Right atrium auricular region (tissue), 2 donors: ENCODE results near the gene GJB5. TPM values are rescaled to one million over a fixed set of nuclear protein-coding genes. Genes with fewer than 3 reads are reported as not detected.

Experiments used
- DNase-seq: peaks from one replicate; pipeline ENCODE4 v3.0.0-alpha.2; 2019; ENCODE audit warnings: low spot score
- H3K27ac ChIP-seq, 2 donors: fragments of 200-600 bp; sonication (generic); 1 replicate in 1 of 2; 2 replicates in 1 of 2; pipeline ENCODE4 v1.5.1; 2016 to 2019
- H3K27me3 ChIP-seq, 2 donors: fragments of 200-600 bp; sonication (generic); one replicate each; pipeline versions ENCODE4 v1.5.1 to v1.6.0; 2017 to 2019
- H3K36me3 ChIP-seq: fragments of 200-600 bp; sonication (generic); one replicate; pipeline ENCODE4 v1.5.1; 2016
- H3K4me1 ChIP-seq, 2 donors: fragments of 200-600 bp; sonication (generic); one replicate each; pipeline versions ENCODE4 v1.5.1 to v1.6.0; 2017 to 2019
- H3K4me3 ChIP-seq, 2 donors: fragments of 200-600 bp; sonication (generic); 1 replicate in 1 of 2; 2 replicates in 1 of 2; pipeline ENCODE4 v1.5.1; 2017 to 2019; ENCODE audit warnings: mild to moderate bottlenecking in 1 of 2, moderate library complexity in 1 of 2
- H3K9me3 ChIP-seq, 2 donors: fragments of 200-600 bp; sonication (generic); one replicate each; pipeline ENCODE4 v1.5.1; 2019
- total RNA-seq, 2 donors: library from RNA; depleted of rRNA; stranded (reverse); fragments of >200 nt; gene quantifications; one replicate each; pipeline ENCODE4 v1.1.0, GENCODE V29; 2016
- TF ChIP-seq, protein P1 (sequence below), 2 donors: fragments of 200-600 bp; sonication (generic); IDR thresholded peaks; one replicate each; pipeline ENCODE4 v1.5.1; 2019; ENCODE audit warnings: antibody characterized with exemption in 2 of 2

GJB5 gene
- total RNA-seq, 2 donors from 2014 or later: not detected

- H3K9me3 ChIP-seq: no peaks in the 10 kb centered on the region
- TF ChIP-seq, protein P1, sequence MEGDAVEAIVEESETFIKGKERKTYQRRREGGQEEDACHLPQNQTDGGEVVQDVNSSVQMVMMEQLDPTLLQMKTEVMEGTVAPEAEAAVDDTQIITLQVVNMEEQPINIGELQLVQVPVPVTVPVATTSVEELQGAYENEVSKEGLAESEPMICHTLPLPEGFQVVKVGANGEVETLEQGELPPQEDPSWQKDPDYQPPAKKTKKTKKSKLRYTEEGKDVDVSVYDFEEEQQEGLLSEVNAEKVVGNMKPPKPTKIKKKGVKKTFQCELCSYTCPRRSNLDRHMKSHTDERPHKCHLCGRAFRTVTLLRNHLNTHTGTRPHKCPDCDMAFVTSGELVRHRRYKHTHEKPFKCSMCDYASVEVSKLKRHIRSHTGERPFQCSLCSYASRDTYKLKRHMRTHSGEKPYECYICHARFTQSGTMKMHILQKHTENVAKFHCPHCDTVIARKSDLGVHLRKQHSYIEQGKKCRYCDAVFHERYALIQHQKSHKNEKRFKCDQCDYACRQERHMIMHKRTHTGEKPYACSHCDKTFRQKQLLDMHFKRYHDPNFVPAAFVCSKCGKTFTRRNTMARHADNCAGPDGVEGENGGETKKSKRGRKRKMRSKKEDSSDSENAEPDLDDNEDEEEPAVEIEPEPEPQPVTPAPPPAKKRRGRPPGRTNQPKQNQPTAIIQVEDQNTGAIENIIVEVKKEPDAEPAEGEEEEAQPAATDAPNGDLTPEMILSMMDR (IDR thresholded peaks at IDR 0.05): no peak
- H3K4me3 ChIP-seq: peak overlapping the region in 1 of 2 donors; percentile 37
- peaks cover 11 to 20% of the 10 kb centered on the region in 2 donors for H3K27me3 ChIP-seq
- H3K4me1 ChIP-seq: peaks cover 0 to 18% of the 10 kb centered on the region in 2 donors
- H3K27ac ChIP-seq: no peak overlapping the region
- no peak for DNase-seq
- H3K36me3 ChIP-seq: no peaks in the 10 kb centered on the region
Observed at GRCh38 chr1:34781844-34782391, 27.1 kb downstream of the GJB5 start.

- H3K27ac ChIP-seq: no peak overlapping the region
- no peak for DNase-seq
- H3K9me3 ChIP-seq: no peaks in the 10 kb centered on the region
- peaks cover 11 to 20% of the 10 kb centered on the region in 2 donors for H3K27me3 ChIP-seq
- H3K4me1 ChIP-seq: peaks cover 0 to 18% of the 10 kb centered on the region in 2 donors
- H3K36me3 ChIP-seq: no peaks in the 10 kb centered on the region
- H3K4me3 ChIP-seq: no peak overlapping the region
- TF ChIP-seq, protein P1 (IDR thresholded peaks at IDR 0.05): no peak
Observed at GRCh38 chr1:34784751-34785221, 29.9 kb downstream of the GJB5 start.

DNA sequence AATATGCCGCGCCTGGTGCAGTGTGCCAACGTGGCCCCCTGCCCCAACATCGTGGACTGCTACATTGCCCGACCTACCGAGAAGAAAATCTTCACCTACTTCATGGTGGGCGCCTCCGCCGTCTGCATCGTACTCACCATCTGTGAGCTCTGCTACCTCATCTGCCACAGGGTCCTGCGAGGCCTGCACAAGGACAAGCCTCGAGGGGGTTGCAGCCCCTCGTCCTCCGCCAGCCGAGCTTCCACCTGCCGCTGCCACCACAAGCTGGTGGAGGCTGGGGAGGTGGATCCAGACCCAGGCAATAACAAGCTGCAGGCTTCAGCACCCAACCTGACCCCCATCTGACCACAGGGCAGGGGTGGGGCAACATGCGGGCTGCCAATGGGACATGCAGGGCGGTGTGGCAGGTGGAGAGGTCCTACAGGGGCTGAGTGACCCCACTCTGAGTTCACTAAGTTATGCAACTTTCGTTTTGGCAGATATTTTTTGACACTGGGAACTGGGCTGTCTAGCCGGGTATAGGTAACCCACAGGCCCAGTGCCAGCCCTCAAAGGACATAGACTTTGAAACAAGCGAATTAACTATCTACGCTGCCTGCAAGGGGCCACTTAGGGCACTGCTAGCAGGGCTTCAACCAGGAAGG is 30.5 kb downstream of the GJB5 start:
- TF ChIP-seq, protein P1 (IDR thresholded peaks at IDR 0.05): no peak
- DNase-seq: no peak

GRCh38 chr1:34785875-34786470 is 31.1 kb downstream of the GJB5 start:
- H3K27ac ChIP-seq: no peak overlapping the region
- H3K27me3 ChIP-seq: peaks cover 10 to 12% of the 10 kb centered on the region in 2 donors
- H3K4me1 ChIP-seq: peaks cover 0 to 16% of the 10 kb centered on the region in 2 donors
- DNase-seq: no peak
- no peak overlapping the region for H3K4me3 ChIP-seq
- no peaks in the 10 kb centered on the region for H3K36me3 ChIP-seq
- H3K9me3 ChIP-seq: no peaks in the 10 kb centered on the region
- TF ChIP-seq, protein P1 (IDR thresholded peaks at IDR 0.05): no peak

More for the DNA sequence above, 30.5 kb downstream of the GJB5 start:
- peaks cover 0 to 18% of the 10 kb centered on the region in 2 donors for H3K4me1 ChIP-seq
- no peaks in the 10 kb centered on the region for H3K9me3 ChIP-seq
- no peak overlapping the region for H3K4me3 ChIP-seq
- no peak overlapping the region for H3K27ac ChIP-seq
- H3K36me3 ChIP-seq: no peaks in the 10 kb centered on the region
- peaks cover 11 to 15% of the 10 kb centered on the region in 2 donors for H3K27me3 ChIP-seq

DNA sequence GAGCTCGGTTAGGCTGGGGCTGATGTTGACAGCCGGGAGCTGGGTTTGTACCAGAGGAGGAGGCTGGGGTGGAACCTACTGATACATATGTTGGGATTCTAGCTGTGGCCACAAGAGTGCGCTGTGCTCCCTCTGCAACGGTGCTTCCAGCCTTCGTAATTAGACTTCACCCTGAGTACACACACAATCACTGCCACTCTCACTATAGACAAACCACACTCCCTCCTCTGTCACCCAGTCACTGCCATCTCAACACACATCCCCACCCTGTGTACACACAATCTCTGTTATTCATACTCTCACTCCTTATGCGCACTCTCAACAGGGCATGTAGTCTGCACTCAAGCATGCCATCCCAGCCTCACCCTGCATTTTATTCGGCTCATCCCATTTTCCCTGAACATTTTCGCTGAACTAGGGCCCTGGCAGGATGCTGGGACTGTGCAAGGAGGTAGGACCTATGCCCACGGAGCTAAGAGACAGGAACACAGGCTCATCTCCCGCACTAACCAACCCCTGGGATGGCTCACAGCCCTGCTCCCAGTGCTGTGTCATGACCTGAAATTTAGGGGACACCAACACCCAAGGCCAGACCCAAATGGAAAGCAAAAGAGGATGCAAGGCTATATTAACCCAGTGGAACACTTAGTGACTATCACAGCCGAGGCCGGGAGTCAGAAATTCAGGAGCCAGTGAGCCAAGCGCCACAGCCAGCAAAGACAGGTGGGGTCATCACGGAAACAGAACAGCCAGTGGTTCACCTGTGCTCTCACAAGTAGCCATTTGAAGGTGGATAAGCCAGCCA is 31.9 kb downstream of the GJB5 start:
- Histone ChIP-seq H3K36me3 (no peaks in the 10 kb centered on the region), H3K9me3 (no peaks in the 10 kb centered on the region), H3K27ac (no peak overlapping the region), H3K27me3 (peaks cover 3 to 5% of the 10 kb centered on the region in 2 donors), H3K4me1 (peaks cover 0 to 9% of the 10 kb centered on the region in 2 donors), H3K4me3 (no peak overlapping the region)
- peak; percentile 66 for DNase-seq
- TF ChIP-seq, protein P1 (IDR thresholded peaks at IDR 0.05): peak; percentile 63 to 90
